HEK293 (cell line): Measurements from ENCODE around the gene USP35.

Experiments used
- KLF7 ChIP-seq: fragments of 450-650 bp; formaldehyde crosslinking; IDR thresholded peaks from 2 replicates; pipeline ENCODE4 v1.5.1; 2016; ENCODE audit warnings: missing biosample characterization, missing genetic modification characterization, borderline replicate concordance
- SP3 ChIP-seq: fragments of 450-650 bp; formaldehyde crosslinking; IDR thresholded peaks from 2 replicates; pipeline ENCODE4 v1.5.1; 2016; ENCODE audit warnings: missing biosample characterization, missing genetic modification characterization
- ZNF621 ChIP-seq: fragments of 450-650 bp; formaldehyde crosslinking; IDR thresholded peaks from 2 replicates; pipeline ENCODE4 v1.5.1; 2017; ENCODE audit warnings: missing biosample characterization, missing genetic modification characterization
- TF ChIP-seq, protein P1 (sequence below): fragments of 450-650 bp; formaldehyde crosslinking; IDR thresholded peaks from 2 replicates; pipeline ENCODE4 v1.5.1; 2016; ENCODE audit warnings: missing biosample characterization, missing genetic modification characterization
- TF ChIP-seq, protein P2 (sequence below): sonication (generic); formaldehyde crosslinking; IDR thresholded peaks from 2 replicates; pipeline ENCODE4 v1.8.1; 2022; ENCODE audit warnings: mild to moderate bottlenecking, moderate library complexity, missing genetic modification reagents
- TF ChIP-seq, protein P3 (sequence below): fragments of 450-650 bp; formaldehyde crosslinking; IDR thresholded peaks from 2 replicates; pipeline ENCODE4 v1.5.1; 2016; ENCODE audit warnings: missing biosample characterization, missing genetic modification characterization

DNA sequence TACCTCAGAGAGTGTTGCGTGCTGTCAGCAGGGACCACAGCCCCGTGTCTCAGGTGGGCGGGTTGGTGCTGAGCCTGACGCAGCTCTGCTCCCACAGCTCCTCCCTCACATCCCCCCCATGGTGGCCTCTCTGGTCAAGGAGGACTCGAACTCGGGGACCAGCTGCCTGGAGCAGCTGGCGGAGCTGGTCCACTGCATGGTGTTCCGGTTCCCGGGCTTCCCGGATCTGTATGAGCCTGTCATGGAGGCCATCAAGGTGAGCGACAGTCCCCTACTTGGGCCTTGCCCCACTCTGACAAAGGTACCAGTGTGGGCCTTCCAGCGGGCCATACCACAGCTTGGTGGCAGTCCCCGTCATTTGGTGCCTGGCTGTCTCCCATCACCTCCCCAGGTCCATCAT, 11.8 kb downstream of the USP35 start:
- TF ChIP-seq, protein P1, sequence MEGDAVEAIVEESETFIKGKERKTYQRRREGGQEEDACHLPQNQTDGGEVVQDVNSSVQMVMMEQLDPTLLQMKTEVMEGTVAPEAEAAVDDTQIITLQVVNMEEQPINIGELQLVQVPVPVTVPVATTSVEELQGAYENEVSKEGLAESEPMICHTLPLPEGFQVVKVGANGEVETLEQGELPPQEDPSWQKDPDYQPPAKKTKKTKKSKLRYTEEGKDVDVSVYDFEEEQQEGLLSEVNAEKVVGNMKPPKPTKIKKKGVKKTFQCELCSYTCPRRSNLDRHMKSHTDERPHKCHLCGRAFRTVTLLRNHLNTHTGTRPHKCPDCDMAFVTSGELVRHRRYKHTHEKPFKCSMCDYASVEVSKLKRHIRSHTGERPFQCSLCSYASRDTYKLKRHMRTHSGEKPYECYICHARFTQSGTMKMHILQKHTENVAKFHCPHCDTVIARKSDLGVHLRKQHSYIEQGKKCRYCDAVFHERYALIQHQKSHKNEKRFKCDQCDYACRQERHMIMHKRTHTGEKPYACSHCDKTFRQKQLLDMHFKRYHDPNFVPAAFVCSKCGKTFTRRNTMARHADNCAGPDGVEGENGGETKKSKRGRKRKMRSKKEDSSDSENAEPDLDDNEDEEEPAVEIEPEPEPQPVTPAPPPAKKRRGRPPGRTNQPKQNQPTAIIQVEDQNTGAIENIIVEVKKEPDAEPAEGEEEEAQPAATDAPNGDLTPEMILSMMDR, result no peak
- no peak for TF ChIP-seq KLF7 (tag by site-specific recombination)
- TF ChIP-seq, protein P2, sequence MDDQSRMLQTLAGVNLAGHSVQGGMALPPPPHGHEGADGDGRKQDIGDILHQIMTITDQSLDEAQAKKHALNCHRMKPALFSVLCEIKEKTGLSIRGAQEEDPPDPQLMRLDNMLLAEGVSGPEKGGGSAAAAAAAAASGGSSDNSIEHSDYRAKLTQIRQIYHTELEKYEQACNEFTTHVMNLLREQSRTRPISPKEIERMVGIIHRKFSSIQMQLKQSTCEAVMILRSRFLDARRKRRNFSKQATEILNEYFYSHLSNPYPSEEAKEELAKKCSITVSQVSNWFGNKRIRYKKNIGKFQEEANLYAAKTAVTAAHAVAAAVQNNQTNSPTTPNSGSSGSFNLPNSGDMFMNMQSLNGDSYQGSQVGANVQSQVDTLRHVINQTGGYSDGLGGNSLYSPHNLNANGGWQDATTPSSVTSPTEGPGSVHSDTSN, result no peak
- TF ChIP-seq, protein P3, sequence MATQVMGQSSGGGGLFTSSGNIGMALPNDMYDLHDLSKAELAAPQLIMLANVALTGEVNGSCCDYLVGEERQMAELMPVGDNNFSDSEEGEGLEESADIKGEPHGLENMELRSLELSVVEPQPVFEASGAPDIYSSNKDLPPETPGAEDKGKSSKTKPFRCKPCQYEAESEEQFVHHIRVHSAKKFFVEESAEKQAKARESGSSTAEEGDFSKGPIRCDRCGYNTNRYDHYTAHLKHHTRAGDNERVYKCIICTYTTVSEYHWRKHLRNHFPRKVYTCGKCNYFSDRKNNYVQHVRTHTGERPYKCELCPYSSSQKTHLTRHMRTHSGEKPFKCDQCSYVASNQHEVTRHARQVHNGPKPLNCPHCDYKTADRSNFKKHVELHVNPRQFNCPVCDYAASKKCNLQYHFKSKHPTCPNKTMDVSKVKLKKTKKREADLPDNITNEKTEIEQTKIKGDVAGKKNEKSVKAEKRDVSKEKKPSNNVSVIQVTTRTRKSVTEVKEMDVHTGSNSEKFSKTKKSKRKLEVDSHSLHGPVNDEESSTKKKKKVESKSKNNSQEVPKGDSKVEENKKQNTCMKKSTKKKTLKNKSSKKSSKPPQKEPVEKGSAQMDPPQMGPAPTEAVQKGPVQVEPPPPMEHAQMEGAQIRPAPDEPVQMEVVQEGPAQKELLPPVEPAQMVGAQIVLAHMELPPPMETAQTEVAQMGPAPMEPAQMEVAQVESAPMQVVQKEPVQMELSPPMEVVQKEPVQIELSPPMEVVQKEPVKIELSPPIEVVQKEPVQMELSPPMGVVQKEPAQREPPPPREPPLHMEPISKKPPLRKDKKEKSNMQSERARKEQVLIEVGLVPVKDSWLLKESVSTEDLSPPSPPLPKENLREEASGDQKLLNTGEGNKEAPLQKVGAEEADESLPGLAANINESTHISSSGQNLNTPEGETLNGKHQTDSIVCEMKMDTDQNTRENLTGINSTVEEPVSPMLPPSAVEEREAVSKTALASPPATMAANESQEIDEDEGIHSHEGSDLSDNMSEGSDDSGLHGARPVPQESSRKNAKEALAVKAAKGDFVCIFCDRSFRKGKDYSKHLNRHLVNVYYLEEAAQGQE (tag by site-specific recombination), result no peak
- no peak for TF ChIP-seq ZNF621 (tag by site-specific recombination)
- TF ChIP-seq SP3 (tag by site-specific recombination), result no peak
